SK-N-MC (cell line): ENCODE data around the gene TMEM131L.

Experiments
- DNase-seq: peaks from one replicate; pipeline ENCODE4 v3.0.0-alpha.2; 2011; ENCODE audit warnings: low read depth, low spot score
- H3K27ac ChIP-seq: fragments of 200-600 bp; sonication (generic); 2 replicates; pipeline ENCODE4 v1.5.1; 2016; ENCODE audit warnings: mixed run types
- H3K36me3 ChIP-seq: fragments of 200-600 bp; sonication (generic); 2 replicates; pipeline ENCODE4 v1.6.1; 2017; ENCODE audit warnings: antibody characterized with exemption, low read length, mixed read lengths; ENCODE audit not compliant: insufficient read depth
- H3K4me3 ChIP-seq: fragments of 200-600 bp; sonication (generic); 2 replicates; pipeline ENCODE4 v1.5.1; 2016
- H3K9ac ChIP-seq: fragments of 200-600 bp; sonication (generic); 2 replicates; pipeline ENCODE4 v1.8.0; 2017; ENCODE audit warnings: mixed run types, mixed read lengths; ENCODE audit not compliant: insufficient read length
- H3K9me3 ChIP-seq: fragments of 200-600 bp; sonication (generic); 2 replicates; pipeline ENCODE4 v1.6.1; 2017; ENCODE audit warnings: low read depth, mild to moderate bottlenecking, antibody characterized with exemption, low read length, moderate library complexity, mixed read lengths
- EZH2 ChIP-seq: fragments of 200-600 bp; sonication (generic); IDR thresholded peaks from one replicate; pipeline ENCODE4 v1.6.1; 2017; ENCODE audit warnings: antibody characterized with exemption
- FOXP2 ChIP-seq: optimal IDR thresholded peaks from 2 replicates; pipeline ENCODE3; 2011; ENCODE audit warnings: mild to moderate bottlenecking, moderate library complexity; ENCODE audit not compliant: insufficient read depth; ENCODE audit errors: extremely low read length, control extremely low read depth
- POLR2AphosphoS5 ChIP-seq: IDR thresholded peaks from 2 replicates; pipeline ENCODE4 v1.6.1; 2012; ENCODE audit warnings: mild to moderate bottlenecking, low read depth, low read length, borderline replicate concordance

TMEM131L gene

GRCh38 chr4:153421941-153422340 is 44.2 kb upstream of the TMEM131L start:
- no peak overlapping the region for H3K27ac ChIP-seq
- H3K4me3 ChIP-seq, result no peak overlapping the region
- TF ChIP-seq EZH2 (no peak), FOXP2 (no peak), POLR2AphosphoS5 (no peak)
- DNase-seq, result no peak
- H3K36me3 ChIP-seq, result no peaks in the 10 kb centered on the region
- H3K9ac ChIP-seq, result no peak overlapping the region
- H3K9me3 ChIP-seq, result no peaks in the 10 kb centered on the region

- Histone ChIP-seq H3K36me3 (no peaks in the 10 kb centered on the region), H3K27ac (no peak overlapping the region), H3K4me3 (no peak overlapping the region), H3K9ac (no peak overlapping the region), H3K9me3 (no peaks in the 10 kb centered on the region)
- DNase-seq, result no peak
- TF ChIP-seq EZH2 (no peak), POLR2AphosphoS5 (no peak), FOXP2 (no peak)
Observed at GRCh38 chr4:153426207-153426885, 39.8 kb upstream of the TMEM131L start.

GRCh38 chr4:153427363-153428071 is 38.6 kb upstream of the TMEM131L start:
- Histone ChIP-seq H3K36me3 (no peaks in the 10 kb centered on the region), H3K9me3 (no peaks in the 10 kb centered on the region), H3K4me3 (no peak overlapping the region), H3K27ac (no peak overlapping the region), H3K9ac (no peak overlapping the region)
- no peak for TF ChIP-seq FOXP2
- no peak for TF ChIP-seq EZH2
- TF ChIP-seq POLR2AphosphoS5, result no peak
- no peak for DNase-seq

- no peak for DNase-seq
- H3K27ac ChIP-seq, result no peak overlapping the region
- TF ChIP-seq POLR2AphosphoS5 (no peak), FOXP2 (no peak)
- H3K9me3 ChIP-seq, result no peaks in the 10 kb centered on the region
- no peaks in the 10 kb centered on the region for H3K36me3 ChIP-seq
- no peak overlapping the region for H3K9ac ChIP-seq
- no peak overlapping the region for H3K4me3 ChIP-seq
Observed at GRCh38 chr4:153428941-153429475, 37.2 kb upstream of the TMEM131L start.

GRCh38 chr4:153432965-153433753 is 33.0 kb upstream of the TMEM131L start:
- no peak for DNase-seq
- Histone ChIP-seq H3K4me3 (no peak overlapping the region), H3K9ac (no peak overlapping the region), H3K9me3 (no peaks in the 10 kb centered on the region), H3K36me3 (no peaks in the 10 kb centered on the region), H3K27ac (no peak overlapping the region)
- no peak for TF ChIP-seq POLR2AphosphoS5
- no peak for TF ChIP-seq EZH2
- no peak for TF ChIP-seq FOXP2

GRCh38 chr4:153433754-153434105 is 32.4 kb upstream of the TMEM131L start:
- DNase-seq, result no peak
- Histone ChIP-seq H3K27ac (no peak overlapping the region), H3K9ac (no peak overlapping the region)

GRCh38 chr4:153434190-153434589 is 32.0 kb upstream of the TMEM131L start:
- H3K9ac ChIP-seq, result no peak overlapping the region
- TF ChIP-seq EZH2, result no peak
- TF ChIP-seq POLR2AphosphoS5, result no peak
- no peak for TF ChIP-seq FOXP2

More at GRCh38 chr4:153433754-153434105, 32.4 kb upstream of the TMEM131L start:
- no peaks in the 10 kb centered on the region for H3K9me3 ChIP-seq
- H3K4me3 ChIP-seq, result no peak overlapping the region
- TF ChIP-seq FOXP2 (no peak), EZH2 (no peak), POLR2AphosphoS5 (no peak)
- H3K36me3 ChIP-seq, result no peaks in the 10 kb centered on the region

GRCh38 chr4:153438916-153439756 is 27.0 kb upstream of the TMEM131L start:
- Histone ChIP-seq H3K27ac (0 out of 2 replicates have a peak overlapping the region, but pooled peaks have one; percentile 6), H3K9ac (no peak overlapping the region), H3K9me3 (no peaks in the 10 kb centered on the region), H3K4me3 (no peak overlapping the region), H3K36me3 (no peaks in the 10 kb centered on the region)
- DNase-seq, result no peak
- no peak for TF ChIP-seq FOXP2
- TF ChIP-seq POLR2AphosphoS5, result no peak
- TF ChIP-seq EZH2, result no peak

More at GRCh38 chr4:153434190-153434589, 32.0 kb upstream of the TMEM131L start:
- Histone ChIP-seq H3K36me3 (no peaks in the 10 kb centered on the region), H3K9me3 (no peaks in the 10 kb centered on the region), H3K27ac (no peak overlapping the region), H3K4me3 (no peak overlapping the region)
- no peak for DNase-seq

GRCh38 chr4:153439831-153440230 is 26.3 kb upstream of the TMEM131L start:
- no peak overlapping the region for H3K27ac ChIP-seq
- TF ChIP-seq FOXP2 (no peak), EZH2 (no peak), POLR2AphosphoS5 (no peak)
- DNase-seq, result no peak
- H3K4me3 ChIP-seq, result no peak overlapping the region
- no peak overlapping the region for H3K9ac ChIP-seq
- no peaks in the 10 kb centered on the region for H3K9me3 ChIP-seq
- no peaks in the 10 kb centered on the region for H3K36me3 ChIP-seq
